Activated CD4-positive, alpha-beta T cell treated with anti-CD3 and anti-CD28 coated beads, Interleukin-2, amount 50 U/mL, for 1 hour (primary cell): Measurements from ENCODE around the gene ZNF691.
"Not testable (repeated sequence)": the region's sequence is repeated elsewhere in the genome, so short reads cannot be mapped to it uniquely, and the experiment has no call there.

Source experiments
- DNase-seq: peaks from one replicate; pipeline ENCODE4 v3.0.0-alpha.2; 2020

ZNF691 gene

GRCh38 chr1:42833981-42834380, 12.4 kb upstream of the ZNF691 start:
- no peak for DNase-seq

- no peak for DNase-seq
Measured at GRCh38 chr1:42834803-42835202, 11.6 kb upstream of the ZNF691 start.

- DNase-seq = no peak
Measured at GRCh38 chr1:42835422-42835821, 11.0 kb upstream of the ZNF691 start.

- DNase-seq = no peak
Measured at GRCh38 chr1:42837709-42838108, 8.7 kb upstream of the ZNF691 start.

GRCh38 chr1:42838482-42839190, 7.8 kb upstream of the ZNF691 start:
- no peak for DNase-seq

GRCh38 chr1:42841010-42841409, 5.4 kb upstream of the ZNF691 start:
- DNase-seq = no peak

GRCh38 chr1:42841440-42842147, 4.8 kb upstream of the ZNF691 start:
- DNase-seq = no peak

- DNase-seq = no peak
Measured at GRCh38 chr1:42844592-42845140, 1.7 kb upstream of the ZNF691 start.

GRCh38 chr1:42845193-42845592, 1.2 kb upstream of the ZNF691 start:
- no peak for DNase-seq

- no peak for DNase-seq
Measured at GRCh38 chr1:42845866-42846256, 552 bp upstream of the ZNF691 start.

- DNase-seq = no peak
Measured at GRCh38 chr1:42847111-42847595, 740 bp downstream of the ZNF691 start.

GRCh38 chr1:42847721-42848460, 1.5 kb downstream of the ZNF691 start:
- no peak for DNase-seq

GRCh38 chr1:42848823-42849537, 2.6 kb downstream of the ZNF691 start:
- DNase-seq = no peak

GRCh38 chr1:42849944-42850343, 3.5 kb downstream of the ZNF691 start:
- no peak for DNase-seq

- no peak for DNase-seq
Measured at GRCh38 chr1:42851420-42851819, 5.0 kb downstream of the ZNF691 start.

GRCh38 chr1:42851960-42852607, 5.7 kb downstream of the ZNF691 start:
- DNase-seq = no peak

- DNase-seq = no peak
Measured at GRCh38 chr1:42852608-42852980, 6.2 kb downstream of the ZNF691 start.

GRCh38 chr1:42853116-42853884, 6.9 kb downstream of the ZNF691 start:
- DNase-seq = no peak

- not testable (repeated sequence) for DNase-seq
Measured at GRCh38 chr1:42856554-42856953, 10.1 kb downstream of the ZNF691 start.

GRCh38 chr1:42859366-42859765, 13.0 kb downstream of the ZNF691 start:
- DNase-seq = not testable (repeated sequence)

- DNase-seq = no peak
Measured at GRCh38 chr1:42860339-42861013, 14.1 kb downstream of the ZNF691 start.
